HUDEP-2 (cell line): Measurements from ENCODE around the gene P4HTM.
"Not testable (repeated sequence)": the region's sequence is repeated elsewhere in the genome, so short reads cannot be mapped to it uniquely, and the experiment has no call there.

Source experiments
- DNase-seq, 76 experiments: peaks; one replicate each; lab custom pipeline; 2025; ENCODE audit not compliant: unreplicated experiment in 76 of 76; lab: John Stamatoyannopoulos, UW

Gene P4HTM

DNA sequence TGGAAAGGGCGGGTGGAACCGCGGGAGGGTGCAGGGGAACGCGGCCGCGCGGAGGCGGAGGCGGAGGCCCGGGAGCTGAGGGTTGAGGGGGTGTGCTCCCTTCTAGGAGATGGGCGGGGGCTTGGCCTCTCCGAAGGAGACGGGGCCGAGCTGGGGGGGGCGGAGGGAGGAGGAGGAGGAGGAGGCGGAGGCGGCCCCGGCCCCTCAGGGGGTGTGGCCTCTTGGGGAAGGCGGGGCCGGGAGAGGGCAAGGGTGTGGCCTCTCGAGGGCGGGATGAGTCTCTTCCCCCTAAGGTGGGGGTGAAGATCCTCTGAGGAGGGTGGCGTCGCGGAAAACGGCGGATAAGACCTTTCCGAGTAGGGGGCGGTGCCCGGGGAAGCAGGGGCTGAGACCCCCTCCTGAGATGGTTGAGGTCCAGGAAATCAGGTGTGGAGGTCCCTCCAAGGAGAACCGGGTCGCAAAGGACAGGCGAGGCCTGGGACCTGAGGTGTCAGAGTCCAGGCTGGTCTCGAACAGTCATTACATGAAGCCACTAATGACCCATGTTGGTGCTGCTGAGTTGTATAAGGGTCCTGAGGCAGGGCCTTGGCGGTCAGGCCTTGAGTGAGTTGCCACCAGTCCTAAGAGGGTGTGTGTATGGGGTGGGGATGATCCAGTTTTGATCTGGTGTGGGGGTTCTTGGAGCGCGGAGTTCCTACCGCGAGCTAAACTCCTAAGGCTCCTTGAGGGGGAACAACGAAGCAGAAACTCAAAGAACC, 17.9 kb downstream of the P4HTM start:
- DNase-seq: peak in 74 of 76 experiments; percentile 51 to 98 (median 92)

DNA sequence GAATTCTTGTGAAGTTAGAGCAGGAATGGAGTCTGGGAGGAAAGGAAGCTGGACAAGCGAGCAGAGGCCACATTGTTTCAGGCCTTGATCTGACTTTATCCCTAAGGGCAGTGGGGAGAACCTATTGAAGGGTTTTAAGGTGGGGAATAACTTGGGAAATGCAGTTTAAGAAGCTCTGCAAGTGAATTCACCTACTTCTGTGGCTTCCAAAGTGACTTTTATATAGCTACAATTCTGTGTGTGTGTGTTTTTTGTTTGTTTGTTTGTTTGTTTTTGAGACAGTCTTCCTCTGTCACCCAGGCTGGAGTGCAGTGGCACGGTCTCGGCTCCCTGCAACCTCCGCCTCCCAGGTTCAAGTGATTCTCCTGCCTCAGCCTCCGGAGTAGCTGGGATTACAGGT, 18.6 kb downstream of the P4HTM start:
- DNase-seq: not testable (repeated sequence)

DNA sequence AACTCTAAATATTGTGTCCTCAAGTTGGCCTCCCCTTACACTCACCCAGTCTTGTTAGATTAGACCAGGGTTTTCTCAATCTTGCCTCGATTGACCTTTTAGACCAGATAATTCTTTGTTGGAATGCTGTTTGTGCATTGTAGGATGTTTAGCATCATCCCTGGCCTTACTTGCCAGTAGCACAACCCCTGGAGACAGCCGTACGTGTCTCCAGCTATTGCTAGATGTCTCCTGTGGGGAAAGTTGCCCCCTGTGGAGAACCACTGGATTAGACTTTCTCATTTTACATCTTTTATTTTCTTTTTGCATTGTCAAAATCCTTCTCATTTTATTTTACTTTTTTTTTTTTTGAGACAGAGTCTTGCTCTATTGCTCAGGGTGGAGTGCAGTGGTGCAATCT, 19.4 kb downstream of the P4HTM start:
- DNase-seq: no peak

DNA sequence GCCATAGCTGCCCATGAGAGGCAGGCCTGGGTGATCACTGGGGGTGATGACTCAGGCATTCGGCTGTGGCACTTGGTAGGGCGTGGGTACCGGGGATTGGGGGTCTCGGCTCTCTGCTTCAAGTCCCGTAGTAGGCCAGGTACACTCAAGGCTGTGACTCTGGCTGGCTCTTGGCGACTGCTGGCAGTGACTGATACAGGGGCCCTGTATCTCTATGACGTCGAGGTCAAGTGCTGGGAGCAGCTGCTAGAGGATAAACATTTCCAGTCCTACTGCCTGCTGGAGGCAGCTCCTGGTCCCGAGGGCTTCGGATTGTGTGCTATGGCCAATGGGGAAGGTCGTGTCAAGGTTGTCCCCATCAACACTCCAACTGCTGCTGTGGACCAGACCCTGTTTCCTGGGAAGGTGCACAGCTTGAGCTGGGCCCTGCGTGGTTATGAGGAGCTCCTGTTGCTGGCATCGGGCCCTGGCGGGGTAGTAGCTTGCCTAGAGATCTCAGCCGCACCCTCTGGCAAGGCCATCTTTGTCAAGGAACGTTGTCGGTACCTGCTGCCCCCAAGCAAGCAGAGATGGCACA, 22.5 kb downstream of the P4HTM start:
- DNase-seq: peak in 4 of 76 experiments; percentile 3 to 30 (median 12)

DNA sequence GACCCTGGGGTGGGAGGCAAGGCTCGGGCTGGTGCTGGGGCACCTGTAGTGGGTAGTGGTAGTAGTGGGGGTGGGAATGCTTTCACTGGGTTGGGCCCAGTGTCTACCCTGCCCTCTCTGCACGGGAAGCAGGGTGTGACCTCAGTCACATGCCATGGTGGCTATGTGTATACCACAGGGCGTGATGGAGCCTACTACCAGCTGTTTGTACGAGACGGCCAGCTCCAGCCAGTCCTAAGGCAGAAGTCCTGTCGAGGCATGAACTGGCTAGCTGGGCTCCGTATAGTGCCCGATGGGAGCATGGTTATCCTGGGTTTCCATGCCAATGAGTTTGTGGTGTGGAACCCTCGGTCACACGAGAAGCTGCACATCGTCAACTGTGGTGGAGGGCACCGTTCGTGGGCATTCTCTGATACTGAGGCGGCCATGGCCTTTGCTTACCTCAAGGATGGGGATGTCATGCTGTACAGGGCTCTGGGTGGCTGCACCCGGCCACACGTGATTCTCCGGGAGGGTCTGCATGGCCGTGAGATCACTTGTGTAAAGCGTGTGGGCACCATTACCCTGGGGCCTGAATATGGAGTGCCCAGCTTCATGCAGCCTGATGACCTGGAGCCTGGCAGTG, 23.2 kb downstream of the P4HTM start:
- DNase-seq: peak in 7 of 76 experiments; percentile 6 to 31 (median 22)

DNA sequence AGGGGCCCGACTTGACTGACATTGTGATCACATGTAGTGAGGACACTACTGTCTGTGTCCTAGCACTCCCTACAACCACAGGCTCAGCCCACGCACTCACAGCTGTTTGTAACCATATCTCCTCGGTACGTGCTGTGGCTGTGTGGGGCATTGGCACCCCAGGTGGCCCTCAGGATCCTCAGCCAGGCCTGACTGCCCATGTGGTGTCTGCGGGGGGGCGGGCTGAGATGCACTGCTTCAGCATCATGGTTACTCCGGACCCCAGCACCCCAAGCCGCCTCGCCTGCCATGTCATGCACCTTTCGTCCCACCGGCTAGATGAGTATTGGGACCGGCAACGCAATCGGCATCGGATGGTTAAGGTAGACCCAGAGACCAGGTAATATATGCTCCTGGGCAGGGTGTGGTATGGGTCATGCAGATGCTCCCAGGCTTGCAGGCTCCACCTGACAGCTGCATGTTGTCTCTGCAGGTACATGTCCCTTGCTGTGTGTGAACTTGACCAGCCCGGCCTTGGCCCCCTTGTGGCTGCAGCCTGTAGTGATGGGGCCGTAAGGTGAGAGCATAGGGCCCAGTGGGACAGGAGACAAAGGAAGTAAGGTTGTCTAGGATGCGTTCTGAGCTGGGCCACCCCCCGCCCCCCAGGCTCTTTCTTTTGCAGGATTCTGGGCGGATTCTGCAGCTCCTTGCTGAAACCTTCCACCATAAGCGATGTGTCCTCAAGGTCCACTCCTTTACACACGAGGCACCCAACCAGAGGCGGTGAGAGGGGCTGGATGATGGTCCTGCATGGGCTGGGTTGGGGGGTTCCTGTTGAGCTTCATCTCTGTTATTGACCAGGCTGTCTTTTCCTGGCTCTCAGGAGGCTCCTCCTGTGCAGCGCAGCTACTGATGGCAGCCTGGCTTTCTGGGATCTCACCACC, 24.0 kb downstream of the P4HTM start:
- peak in 51 of 76 experiments; percentile 19 to 80 (median 44) for DNase-seq

DNA sequence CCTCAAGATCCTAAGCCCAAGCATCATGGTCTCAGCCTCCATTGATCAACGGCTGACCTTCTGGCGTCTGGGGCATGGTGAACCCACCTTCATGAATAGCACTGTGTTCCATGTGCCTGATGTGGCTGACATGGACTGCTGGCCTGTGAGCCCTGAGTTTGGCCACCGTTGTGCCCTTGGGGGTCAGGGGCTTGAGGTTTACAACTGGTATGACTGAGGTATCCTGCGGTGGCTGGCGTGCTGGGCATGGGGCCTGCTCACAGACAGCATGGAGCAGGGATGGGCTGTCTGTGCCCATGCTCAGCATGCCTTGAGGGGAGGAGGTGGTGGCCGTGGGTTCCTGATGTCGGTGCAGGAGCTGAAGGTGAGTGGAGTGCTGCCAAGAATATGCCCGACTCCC, 25.0 kb downstream of the P4HTM start:
- DNase-seq: no peak

DNA sequence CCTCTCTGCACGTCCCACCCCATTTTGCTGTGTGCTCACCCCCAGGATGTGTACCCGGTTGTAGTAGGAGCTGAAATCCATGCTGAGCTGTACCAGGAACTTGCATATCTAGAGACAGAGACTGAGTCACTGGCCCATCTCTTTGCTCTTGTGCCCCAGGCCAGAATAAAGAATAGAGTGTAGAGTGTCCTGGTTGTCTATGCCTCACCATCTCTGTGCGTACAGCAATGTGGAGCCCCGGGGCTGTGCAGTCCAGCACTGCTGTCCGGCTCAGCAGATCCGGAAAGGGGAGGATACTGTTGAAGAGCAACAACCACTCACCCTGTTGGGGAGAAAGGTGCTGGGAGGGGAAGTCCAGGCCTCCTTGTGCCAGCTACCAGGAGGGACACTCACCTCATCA, 25.7 kb downstream of the P4HTM start:
- DNase-seq: no peak

DNA sequence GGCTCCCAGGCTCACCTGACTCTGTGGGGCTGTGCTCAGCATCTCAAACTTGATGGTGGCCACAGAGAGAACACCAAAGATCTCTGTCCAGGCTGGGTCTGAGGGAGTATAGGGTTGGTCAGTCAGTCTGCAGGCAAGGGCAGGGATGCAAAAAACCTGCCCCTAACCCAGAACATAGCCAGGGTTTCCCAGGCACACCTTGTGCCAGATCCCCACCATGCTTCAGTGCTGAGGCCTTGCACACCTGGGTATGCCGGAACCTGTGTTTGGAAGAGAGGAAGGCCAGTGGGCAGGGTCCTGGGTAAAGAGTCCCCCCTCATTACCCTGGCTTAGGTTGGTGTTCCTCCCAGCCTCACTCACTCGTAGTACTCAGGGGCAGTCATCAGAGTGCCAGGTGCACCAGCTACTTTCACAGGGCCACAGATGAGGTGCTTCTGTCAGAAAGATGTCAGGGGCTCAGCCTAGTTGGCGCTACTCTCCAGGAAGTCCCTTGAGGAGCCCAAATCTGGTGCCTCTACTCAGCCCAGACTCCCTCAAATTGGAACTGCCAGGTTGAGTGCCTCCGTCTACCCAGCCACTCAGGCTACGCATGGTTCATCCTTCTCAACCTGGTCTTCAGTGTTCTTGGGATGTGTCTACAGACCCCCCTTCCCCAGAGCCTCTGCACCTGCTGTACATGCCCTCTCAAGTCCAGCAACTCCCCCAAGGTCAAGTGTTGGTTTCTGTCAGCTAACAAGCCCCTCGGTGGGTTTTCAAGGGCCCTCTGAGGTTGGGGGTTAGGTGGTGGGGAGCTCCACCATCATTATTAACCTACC, 26.6 kb downstream of the P4HTM start:
- DNase-seq: no peak

DNA sequence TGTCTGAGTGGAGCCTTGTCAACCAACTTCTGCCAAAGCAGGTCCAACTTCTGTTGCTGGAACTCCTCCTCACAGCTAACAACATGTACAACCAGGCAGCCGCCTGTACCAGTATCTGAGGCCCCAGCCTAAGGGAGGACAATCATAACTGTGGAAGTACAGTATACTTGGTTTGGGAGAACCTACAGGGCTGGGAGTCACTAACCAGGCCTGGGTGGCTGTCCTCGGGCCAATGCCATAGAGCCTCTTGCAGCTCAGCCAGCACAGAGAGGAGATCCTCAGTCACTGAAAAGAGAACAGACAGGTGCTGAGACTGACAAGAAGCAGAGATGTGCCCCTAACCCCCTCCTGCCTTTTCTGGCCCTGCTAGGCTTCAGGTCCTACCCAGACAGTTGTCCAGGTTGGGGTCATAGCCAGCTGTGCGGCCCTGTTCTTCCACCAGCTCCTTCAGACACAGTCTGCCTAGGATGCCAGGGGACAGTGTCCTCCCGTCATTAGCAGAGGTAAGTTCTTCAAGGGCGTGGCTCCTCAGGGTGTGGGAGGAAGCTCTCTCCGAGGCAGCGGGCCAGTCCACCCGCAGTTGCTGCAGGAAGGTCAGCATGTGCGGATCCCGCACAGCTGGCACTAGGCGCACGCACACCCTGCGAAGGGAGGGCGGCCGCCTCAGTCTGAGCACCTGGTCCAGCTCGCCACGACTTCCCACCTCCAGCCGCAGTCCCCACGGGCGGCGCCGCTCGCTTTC, 27.4 kb downstream of the P4HTM start:
- DNase-seq: peak in 23 of 76 experiments; percentile 10 to 59 (median 27)

DNA sequence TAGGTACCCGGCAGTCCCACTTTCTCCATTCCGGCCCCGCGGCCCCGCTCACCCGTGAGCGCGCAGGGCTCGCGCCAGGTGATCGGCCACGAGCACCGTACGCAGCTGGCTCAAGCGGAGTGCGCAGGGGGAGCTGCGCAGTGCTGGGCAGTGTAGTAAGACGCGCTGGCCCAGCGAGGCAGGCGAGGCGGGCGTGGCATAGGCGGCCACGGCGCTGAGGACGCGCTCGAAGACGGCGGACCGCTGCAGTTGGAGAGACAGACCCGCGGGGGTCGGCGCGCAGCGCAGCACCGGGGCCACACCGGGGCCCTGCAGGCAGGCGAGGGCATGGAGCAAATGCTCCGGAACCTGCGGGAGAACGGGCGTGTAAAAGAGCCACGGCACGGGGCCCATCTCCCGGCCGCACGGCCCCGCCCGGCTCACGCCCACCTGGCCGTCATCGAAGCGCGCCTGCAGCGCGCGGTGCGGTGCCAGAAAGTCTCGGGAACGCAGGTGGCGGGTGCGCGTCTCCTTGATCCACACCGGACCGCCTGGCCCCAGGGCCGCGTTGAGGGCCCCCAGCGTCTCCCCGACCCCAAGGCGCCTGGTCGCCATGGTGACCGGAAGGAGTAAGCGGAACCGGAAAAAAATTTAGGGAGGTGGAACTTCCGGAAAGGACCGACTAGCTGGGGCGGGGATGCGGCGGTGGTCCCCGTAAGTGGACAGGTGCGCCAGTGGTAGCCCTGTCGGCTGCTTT, 28.1 kb downstream of the P4HTM start, which contains the start of gene DALRD3:
Gene DALRD3, minus strand, starts transcription at position 610 of the 736 bp plus-strand sequence. Its CDS starts 16 bp downstream, at position 594.
- DNase-seq: peak in 63 of 76 experiments; percentile 13 to 81 (median 48)

DNA sequence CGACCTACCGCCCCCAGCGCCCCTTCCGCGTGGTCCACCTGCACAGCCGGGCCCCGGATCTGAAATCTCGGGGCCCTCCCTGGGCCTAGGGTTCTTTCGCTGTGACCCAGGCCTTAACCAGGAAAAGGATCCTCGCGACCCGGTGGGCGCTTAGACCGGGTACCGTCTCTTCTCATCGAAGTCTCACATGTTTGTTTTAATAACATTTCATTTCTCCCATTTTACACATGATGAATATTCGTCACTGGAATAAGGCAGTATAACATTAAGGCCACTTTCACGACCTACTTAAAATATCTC, 28.6 kb downstream of the P4HTM start:
- peak in 1 of 76 experiments; percentile 48 for DNase-seq

DNA sequence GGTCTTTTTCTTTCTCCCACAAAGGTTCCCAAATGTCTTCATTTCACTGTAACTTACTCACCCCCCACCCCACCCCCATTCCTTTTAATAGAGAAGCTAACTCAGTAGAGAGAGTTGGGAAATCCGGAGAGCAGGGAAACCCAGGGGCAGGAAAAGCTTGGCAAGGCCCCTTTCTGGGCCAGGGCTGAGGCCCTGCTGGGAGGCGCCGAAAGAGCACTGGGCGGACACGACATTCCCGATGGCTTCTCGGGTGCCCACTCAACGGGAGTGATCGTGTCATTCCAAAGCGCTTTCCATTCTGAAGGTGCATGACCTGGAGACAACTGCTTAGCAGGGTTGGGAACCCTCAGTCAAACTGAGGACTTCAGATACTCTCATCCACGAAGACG, 29.9 kb downstream of the P4HTM start:
- peak in 1 of 76 experiments; percentile 34 for DNase-seq

DNA sequence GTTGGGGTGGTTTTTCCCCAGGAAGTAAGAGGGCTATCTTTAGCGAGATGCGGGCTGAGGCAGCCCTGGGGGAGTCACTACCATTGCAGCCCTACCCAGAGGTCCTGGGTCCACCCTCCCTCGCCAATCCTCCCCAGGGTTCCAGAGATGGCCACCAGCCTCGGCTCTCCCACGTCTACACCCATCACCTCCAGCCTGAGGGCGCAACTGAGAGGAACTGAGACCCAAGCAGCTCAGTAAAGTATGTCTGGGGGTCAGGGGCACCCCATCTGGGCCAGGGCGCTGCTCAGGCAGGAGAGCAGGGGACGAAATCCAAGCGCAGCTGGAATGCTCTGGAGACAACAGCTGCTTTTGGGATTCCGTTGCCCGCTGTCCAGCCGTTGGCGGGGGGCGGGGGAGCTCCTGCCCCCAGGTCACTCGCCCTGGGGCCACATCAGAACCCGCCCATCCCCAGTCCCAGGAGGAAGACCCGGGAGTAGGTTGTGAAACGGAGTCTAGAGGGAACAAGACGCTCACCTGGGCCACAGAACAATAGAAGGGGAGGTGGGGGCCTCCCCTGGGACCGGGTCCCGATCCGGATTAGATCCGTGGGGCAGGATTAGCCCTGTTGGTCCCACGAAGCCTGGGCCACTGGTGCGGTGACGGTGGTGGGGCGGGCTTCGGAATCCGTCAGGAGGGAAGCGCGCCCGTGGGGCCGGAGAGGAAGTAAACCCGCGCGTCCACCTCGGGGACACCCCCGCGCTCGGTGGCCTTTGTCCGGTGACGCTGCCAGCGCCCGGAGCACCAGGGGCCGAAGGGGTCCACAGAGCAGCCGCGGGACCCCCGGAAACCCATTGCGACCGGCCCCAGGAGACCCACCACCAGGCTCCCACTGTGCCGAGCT, 30.5 kb downstream of the P4HTM start:
- peak in 22 of 76 experiments; percentile 14 to 62 (median 34) for DNase-seq

DNA sequence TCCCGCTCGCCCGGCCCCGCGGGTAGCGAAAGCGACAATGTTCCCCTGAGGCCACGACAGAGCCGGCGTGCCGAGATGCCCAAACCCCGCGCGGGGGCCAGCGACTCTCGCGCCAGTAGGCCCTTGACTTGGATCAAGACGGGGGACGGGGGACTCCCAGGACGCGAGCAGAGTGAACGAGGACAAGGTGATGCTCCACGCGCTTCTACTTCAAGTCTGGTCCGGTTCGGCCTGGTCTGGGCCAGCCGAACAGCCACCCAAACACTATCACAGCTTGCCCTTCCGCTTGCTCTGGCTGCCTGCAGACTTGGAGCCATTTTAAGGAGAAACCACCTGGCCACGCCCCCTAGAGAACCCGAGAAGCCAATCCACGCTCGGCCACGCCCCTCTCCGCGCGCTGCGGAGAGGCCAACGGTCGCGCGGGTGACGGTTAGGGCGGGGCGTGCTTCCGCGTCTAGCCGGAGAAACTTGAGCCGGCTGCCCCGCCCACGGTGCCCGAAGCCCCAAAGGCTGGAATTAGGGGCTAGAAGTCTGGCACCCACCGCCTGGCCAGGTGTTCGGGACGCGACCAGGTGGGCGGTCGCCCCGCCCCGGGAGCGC, 31.3 kb downstream of the P4HTM start:
- peak; percentile 70 to 99 (median 97) for DNase-seq

DNA sequence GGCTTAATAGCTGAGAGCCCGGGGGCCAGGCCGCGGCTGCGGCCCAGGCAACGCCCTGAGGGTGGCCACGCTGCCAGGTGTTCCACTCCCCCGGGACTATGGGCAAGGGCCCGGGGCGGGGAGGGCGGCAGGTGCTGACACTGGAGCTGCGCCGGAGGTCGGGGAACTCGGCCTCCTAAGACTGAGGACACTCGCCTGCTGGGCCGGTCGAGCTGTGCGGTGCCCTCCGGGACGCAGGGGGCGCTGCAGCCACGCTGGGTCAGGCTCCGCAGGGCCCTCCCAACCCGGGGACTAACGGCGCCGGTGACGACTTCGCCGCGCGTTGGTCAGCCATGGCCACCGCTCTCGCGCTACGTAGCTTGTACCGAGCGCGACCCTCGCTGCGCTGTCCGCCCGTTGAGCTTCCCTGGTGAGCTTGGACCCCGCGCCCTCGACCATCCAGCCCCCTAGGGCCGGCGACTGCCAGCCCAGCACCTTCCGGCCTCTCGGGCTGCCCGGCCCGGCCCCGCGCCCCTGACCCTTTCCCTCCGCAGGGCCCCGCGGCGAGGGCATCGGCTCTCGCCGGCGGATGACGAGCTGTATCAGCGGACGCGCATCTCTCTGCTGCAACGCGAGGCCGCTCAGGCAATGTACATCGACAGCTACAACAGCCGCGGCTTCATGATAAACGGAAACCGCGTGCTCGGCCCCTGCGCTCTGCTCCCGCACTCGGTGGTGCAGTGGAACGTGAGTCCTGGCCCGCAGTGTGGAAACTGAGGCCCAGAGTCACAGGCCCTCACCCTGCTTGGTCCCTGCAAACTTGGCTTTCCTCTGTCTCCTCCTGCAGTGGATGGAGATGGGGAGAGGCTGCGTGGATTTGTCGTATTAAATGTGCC, 32.0 kb downstream of the P4HTM start, which contains the start of gene NDUFAF3:
Gene NDUFAF3, plus strand, starts transcription at position 309 of the 875 bp plus-strand sequence. Its CDS starts 24 bp downstream, at position 333.
- peak in 74 of 76 experiments; percentile 46 to 92 (median 82) for DNase-seq
